Myocyte (in vitro differentiated cells): ENCODE measurements around the gene GAK. TPM values are rescaled to one million over a fixed set of nuclear protein-coding genes. Genes with fewer than 3 reads are reported as not detected.
A peak's percentile ranks its signal among the peaks of the same experiment; 100 is the strongest.

Experiments
- DNase-seq: peaks from one replicate; pipeline ENCODE4 v3.0.0-alpha.2; 2012; ENCODE audit warnings: low read depth
- total RNA-seq: library from RNA; depleted of rRNA; stranded (reverse); fragments of >200 nt; gene quantifications from 2 replicates; pipeline ENCODE4 v1.2.3, GENCODE V29; 2014

The GAK gene
- total RNA-seq, 1 donor from 2014 or later, result 46.1 TPM

DNA sequence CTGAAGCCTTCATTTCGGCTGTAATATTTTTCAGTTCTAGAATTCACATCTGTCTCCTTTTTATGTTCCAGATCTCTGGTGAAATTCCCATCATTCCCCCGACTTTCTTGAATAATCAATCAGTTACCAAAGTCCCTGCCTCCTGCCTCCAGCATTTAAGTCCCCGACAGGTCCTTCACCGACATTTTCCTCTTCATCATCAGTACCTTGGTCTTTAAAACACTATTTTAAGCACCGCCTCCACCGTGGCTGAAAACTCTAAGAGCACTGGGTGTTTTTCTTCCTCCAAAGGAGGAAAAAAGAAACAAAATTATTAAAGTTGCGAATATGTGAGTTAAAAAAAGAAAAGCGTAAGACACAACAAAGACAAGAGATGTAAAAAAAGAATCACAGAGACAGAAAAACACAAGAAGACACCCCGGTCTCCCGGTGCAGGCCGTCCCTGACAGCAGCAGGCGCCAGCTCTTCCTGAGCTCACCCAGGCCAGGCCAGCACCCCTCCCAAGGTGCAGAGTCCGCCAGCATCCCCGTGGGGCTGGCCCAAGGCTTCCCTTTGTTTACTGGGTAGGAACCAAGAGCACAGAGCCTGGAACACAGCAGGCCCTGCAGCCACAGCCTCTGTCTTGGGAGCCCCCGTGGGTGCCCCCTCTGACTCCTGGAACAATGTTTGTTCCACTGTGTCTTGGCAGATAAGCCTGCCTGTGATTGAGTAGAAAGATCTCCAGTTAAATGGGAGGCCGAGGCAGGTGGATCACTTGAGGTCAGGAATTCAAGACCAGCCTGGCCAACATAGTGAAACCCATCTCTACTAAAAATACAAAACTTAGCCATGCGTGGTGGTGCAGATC is 56.9 kb downstream of the GAK start:
- no peak for DNase-seq

DNA sequence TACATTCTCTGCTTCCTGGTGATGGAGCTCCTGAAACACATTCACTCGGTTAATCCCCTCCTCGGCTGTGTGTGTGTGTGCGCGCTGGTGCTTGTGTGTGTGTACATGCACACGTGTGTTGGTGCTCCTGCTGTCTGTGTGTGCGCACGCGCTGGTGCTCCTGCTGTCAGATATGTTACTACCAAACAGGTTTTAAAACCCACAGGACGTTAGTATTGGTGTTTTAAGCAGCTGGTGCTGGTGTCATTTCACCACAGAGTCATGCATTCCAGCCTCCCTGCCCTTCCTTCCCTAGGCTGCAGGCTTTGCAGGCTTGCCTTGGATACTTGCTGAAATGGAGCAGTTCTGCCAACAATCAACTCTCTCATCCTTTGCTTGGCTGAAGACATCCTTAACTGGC is 58.1 kb downstream of the GAK start:
- DNase-seq, result peak; percentile 79

DNA sequence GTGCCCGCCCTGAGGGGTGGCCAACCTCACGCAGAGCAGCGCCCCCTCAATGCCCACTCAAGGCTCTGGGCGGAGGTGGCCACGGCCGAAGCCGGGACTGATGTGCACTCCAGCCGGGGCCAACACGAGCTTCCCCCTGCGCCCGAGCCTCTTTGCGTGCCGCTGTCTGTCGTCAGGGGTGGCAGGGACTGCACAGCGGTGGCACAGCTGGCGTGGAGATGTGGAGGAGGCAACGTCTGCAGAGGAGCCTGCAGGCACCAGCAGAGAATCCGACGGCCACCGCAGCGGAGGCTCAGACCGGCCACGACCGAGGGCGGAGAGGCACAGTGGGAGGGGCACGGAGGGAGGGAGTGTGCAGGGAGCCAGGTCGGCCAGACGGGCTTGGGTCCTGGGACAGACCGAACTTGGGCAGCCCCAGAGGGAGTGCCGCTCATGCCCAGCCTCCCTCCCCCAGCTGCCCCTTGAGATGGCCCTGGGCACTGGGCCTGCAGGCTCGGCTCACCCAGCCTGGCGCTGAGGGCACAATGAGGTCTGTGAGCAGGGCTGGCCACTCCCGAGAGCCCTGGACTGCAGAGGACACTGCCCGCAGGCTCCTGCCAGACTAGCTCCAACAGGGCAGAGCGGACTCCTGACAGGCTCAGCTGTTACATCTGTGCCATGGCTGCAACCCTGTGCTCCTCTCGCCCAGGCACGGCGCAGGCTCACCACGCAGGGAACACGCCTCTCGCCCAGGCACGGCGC is 59.7 kb downstream of the GAK start:
- peak; percentile 18 for DNase-seq

DNA sequence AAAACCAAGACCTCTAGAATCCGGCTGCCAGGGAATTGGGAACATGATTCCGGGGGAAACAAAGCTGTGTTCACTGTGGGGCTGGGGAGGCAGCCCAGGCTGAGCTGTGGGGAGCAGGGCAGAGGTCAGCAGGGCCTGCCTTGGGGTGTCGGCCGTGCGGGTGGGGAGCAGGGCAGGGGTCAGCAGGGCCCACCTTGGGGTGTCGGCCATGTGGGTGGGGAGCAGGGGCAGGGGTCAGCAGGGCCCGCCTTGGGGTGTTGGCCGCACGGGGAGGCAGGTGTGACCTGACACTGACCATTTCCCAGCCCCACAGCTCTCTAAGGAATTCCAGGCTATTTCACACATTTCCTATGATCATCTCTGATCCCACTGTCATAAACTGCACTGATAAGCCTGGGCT is 60.6 kb downstream of the GAK start:
- no peak for DNase-seq

DNA sequence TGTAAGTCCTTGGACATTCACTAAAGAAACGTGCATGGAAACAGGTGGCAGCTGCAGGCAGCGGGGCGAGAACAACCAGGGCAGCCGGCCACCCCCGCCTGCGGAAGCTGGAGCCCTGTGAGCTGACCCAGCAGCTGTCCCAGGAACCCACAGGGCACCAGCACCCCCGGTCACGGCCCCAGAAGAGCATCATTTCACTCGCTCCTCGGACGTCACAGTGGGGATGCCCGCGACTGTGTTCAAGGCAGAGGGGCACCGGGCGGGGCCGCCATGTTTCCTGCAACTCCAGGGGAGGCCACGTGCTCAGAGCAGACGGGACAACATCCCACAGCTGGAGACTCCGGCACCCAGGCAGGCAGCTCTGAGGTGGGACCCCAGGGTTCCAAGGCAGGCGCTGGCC is 61.2 kb downstream of the GAK start:
- DNase-seq, result peak; percentile 41

DNA sequence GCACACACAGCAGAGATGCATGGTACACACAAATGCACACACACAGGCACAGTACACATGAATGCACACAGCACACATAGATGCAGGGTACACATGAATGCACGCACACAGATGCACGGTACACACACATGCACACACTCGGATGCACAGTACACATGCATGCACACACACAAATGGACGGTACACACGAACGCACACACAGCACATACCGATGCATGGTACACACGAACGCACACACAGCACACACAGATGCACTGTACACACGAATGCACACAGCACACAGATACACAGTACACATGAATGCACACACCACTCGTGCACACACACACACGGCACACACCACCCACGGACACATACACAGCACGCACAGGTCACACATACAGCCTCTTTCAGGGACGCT is 62.3 kb downstream of the GAK start:
- no peak for DNase-seq

DNA sequence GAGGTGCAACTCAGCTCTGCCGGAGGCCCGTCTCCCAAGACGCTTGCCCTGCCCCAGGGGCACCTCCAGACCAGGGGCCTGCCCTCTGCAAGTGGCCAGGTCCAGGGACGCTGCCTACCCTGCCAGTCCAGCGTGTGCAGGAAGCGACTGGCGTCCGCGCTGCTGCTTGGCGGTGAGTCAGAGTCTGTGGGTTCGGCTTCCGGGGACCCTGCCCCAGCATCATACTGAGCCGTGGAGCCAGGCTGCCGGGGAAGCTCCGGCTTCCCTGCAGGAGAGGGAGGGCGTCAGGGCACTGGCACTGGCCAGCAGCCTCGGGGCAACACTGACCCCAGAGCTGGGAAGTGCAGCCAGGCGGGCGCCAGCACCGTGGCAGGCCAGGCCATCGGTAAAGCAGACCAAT is 63.7 kb downstream of the GAK start:
- DNase-seq, result no peak

DNA sequence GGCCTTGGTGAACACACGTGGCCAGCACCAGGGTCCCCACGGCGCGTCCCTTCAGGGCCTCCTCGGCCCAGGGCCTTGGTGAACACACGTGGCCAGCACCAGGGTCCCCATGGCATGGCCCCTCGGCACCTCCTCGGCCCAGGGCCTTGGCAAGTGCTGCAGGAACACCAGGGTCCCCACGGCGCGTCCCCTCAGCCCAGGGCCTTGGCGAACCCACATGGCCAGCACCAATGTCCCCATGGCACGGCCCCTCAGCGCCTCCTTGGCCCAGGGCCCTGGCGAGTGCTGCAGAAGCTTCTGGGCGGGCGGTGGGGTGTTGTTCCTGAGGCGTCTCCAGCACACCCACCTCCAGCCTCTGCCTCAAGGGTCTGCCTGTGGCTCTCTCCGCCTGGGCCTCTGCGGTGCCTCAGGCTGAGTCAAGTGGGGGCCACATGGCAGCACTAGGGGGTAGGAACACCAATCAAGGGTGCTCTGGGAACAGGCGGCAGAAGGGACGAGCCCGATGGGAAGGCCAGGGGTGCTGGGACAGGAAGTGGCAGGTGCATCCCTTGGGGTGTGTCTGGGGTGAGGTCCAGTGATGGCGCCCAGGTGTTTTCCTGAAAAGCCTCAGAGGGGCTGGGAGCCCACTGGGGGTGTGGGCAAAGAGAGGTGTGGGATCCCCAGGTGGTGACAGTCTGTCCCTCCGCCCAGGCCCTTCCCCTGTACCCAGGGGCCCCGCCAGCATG is 64.4 kb downstream of the GAK start:
- DNase-seq, result no peak

DNA sequence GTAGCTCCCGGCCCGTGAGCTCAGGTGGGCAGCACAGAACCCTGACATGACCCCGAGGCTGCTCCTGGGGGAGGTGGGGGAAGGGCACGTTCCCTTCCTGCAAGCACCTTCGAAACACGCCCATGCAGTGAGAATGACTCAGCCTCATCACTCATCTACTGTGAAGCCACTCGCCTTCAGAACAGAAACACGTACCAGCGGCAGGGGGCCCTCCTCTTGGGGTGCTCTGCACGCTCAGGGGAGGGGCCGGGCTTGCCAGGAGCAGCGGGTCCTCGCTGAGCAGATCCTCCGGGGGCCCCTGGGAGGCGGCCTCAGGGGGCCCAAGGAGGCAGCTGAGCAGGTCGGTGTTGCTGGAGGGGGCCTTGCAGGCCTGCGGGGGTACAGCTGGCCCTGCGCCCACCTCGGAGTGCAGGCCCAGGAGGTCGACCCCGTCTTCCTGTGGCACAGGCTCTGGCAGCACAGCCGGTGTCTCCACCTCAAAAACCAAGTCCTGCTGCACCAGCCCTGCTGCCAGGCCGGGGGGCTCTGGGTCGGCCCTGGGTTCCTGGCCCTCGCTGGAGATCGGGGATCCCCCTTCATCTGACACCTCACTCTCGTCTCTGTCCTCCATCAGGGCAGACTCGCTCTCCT is 65.2 kb downstream of the GAK start:
- DNase-seq, result no peak

DNA sequence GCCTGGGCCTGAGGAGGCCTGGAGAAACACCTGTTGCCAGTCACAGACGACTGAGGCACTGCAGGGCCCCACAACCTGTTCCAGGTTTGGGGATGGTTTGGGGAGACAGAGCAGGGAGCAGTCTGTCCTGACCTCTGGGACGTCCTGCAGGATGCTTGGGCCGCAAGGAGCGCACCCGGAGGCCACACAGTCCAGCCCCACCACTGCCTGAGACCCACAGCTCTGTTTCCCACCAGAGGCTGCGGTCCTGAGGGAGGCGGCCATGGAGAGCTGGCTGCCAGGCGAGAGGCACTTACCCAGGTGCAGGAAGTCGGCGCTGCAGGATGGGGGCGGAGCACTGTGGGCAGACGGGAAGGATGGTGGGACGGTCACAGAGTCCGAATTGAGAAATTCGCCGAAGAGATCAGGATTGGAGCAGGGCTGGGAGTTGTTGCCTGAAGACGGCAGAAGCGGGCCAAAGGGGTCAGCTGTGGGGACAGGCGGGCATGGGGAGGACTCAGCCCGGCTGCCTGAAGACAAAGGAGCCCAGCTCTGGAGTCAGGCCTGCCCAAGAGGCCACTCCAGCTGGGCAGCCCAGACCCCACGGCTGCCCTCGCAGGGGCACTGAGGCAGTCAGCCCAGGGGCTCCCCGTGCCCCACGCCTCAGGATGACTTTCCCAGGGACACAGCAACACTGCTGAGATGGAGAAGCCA is 65.9 kb downstream of the GAK start:
- DNase-seq, result no peak

DNA sequence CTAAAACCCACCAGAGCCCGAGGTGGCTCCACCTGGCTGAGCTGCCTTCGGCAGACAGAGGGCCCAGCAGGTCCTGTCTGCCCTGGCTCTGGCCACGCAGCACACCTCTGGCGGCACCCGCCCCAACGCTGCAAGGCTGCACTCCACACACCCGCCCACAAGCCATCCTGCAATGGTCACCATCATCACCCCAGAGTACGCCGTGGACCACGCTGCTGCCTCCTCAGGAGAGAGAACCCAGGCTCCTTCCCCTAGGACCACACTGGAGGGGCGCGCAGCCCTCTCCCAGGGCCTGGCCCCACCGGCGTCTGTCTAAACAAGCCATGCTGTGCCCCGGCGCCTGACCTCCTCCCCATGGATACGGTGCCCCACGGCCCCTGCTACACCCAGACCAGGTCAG is 66.5 kb downstream of the GAK start:
- DNase-seq, result no peak

DNA sequence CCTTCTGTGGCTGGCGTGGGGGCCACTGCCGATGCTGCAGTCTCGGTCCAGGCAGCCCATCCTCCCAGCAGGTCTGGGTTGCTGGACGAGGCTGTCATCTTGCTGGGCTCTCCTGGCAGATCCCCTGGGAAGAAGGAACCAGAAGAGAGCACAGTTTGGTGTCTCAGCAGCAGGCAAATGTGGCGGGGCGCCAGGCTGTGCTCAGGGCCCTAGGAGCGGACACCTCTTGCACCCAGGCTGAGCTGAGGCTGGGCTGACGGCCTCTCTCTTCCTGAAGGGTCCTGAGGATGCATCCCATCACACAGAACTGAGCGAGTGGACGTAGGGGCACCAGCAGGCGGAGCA is 67.0 kb downstream of the GAK start:
- no peak for DNase-seq

DNA sequence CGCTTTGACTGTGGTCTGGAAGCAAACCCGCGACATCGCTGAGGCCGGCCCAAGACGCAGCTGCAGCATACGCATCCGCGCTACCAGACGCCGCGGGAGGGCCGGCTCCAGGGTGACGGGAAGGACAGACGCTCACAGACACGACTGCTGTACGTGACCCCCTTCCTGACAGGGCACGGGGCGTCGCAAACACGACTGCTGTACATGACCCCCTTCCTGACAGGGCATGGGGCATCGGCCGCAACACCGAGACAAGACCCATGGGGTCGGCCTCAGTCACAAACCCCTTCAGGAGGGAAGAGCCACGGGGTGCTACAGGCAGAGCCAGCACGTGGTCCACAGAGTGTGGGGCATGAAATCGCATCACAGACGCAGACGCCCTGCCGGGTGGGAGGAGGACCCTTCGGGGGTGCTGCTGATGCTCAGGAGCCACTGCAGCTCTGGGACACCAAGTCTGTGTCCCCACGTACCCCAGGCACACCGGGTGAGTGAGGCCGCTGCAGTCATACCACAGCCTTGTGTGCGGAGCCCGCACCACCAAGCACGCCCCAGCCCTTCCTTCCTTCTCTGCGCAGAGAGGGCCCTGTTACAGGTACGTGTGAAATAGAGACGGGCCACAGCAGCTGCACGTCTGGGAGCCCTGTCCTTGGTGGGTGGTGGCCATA is 67.5 kb downstream of the GAK start:
- no peak for DNase-seq

DNA sequence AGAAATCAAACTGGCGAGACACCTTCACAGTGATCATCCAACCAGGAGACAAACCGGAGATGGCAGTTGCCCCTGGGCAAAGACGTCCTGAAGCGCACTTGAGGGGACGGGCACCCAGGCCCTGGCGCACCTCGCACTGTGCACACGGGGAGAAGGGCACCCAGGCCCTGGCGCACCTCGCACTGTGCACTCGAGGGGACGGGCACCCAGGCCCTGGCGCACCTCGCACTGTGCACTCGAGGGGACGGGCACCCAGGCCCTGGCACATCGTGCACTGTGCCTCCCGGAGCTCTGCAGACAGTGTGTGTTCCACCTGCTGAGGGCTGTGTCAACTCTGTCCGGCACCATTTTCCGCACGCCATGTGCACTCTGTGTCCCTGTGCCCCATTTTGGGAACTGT is 71.6 kb downstream of the GAK start:
- no peak for DNase-seq

DNA sequence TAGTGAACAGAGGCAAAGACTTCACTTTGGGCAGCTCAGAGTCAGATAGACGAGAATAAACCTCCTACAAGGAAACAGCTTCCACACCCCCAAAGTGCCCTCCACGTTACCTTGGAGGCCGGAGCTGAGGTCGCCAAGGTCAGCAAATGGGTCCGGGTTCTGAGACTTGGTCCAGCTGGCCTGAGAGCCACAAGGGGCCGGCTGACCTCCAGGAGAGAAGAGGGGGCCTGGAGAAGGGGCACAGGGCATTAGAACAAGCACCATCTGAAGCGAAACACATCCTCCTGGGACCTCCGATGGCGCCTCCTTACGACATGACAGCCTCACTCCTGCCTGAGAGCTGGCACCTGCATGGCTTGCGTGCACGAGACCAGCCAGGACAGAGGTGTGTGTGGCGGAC is 72.6 kb downstream of the GAK start:
- no peak for DNase-seq

DNA sequence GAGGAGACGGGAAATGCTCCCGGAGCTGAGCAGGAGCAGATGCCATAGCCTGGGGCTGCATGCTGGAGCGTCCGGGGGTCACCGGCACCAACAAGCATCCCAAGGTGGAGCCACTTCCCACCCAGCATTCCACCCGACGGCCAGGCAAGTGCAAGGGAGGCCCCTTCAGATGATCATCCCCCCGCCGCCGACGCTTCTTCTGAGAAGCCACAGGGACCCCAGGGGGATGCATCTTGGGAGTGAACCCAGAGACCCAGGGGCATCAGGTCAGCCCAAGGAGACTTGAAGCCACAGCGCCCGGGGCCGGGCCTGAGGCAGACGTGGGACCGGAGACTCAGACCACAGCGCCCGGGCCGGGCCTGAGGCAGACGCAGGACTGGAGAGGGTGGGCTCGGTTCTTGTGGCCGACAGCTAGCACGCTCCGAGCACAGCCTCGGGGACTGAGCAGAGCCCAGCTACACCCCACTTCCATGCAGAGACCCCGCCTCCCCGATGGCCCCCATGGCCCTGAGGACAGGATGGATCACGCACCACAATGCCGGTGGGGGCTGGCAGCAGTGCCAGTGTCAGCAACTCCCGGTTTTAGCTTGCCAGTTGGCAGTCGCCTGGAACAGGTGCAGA is 73.2 kb downstream of the GAK start:
- no peak for DNase-seq

DNA sequence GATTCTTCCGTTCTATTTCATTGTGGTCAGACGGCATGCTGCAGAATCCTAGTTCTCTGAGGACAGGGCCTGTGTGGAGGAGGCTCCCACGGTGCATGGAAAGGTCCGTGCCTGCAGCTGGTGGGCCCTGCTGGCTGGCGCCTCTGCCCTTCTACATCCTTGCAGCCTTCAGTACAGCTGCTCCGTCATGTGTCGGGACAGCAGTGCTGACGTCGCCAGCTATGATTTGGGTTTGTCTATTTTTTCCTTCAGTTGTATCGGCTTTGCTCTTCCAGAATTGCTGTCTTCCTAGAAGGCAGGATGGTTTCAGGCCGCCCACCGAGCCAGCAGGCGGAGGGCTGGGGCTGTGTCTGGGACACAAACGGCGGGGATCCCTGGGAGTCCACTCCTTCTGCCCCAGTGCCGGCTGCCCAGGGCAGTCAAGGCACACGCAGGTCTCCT is 74.1 kb downstream of the GAK start:
- DNase-seq, result no peak

DNA sequence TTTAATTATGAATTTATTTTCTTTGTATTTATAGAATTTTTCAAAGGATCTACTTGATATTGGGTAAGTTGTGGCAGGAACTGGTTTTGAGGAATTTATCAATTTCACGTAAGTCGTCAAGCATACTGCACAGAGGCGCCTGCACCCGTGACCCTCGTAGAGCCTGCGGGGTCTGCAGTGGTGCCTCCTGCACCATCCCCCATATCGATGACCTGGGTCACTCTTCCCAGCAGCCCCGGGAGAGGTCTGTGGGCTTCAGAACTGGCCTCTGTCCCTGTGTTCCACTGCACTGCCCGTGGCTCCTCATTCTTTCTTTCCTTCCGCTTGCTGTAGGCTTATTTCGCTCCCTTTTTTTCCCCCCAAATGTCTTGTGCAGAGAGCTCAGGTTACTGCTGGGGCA is 74.7 kb downstream of the GAK start:
- no peak for DNase-seq

DNA sequence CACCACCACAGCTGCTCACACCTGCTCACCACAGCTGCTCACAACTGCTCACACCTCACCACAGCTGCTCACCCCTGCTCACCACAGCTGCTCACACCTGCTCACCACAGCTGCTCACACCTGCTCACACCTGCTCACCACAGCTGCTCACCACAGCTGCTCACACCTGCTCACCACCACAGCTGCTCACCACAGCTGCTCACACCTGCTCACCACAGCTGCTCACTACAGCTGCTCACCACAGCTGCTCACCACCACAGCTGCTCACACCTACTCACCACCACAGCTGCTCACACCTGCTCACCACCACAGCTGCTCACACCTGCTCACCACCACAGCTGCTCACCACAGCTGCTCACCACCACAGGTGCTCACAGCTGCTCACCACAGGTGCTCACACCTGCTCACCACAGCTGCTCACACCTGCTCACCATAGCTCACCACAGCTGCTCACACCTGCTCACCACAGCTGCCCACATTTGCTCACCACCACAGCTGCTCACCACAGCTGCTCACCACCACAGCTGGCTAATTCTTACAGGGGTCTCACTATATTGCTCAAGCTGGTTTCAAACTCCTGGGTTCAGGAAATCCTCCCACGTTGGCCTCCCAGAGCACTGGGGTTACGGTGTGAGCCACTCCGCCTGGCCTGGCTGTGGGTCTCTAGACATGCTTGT is 75.8 kb downstream of the GAK start:
- no peak for DNase-seq

DNA sequence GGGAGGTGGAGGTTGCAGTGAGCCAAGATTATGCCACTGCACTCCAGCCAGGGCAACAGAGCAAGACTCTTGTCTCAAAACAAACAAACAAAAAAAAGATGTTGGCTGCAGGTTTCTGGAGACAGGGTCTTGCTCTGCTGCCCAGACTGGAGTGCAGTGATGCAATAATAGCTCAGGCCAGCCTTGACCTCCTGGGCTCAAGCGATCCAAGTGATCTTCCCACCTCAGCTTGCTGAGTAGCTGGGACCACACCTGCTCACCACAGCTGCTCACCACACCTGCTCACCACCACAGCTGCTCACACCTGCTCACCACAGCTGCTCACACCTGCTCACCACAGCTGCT is 76.3 kb downstream of the GAK start:
- no peak for DNase-seq
